GM23338 (cell line): Measurements from ENCODE around the gene PRKAB2. TPM values are rescaled to one million over a fixed set of nuclear protein-coding genes. Genes with fewer than 3 reads are reported as not detected.

Experiments
- ATAC-seq: fragments of 200-7000 bp; cut with Tn5 transposase; 3 replicates; pipeline ENCODE4 v1.9.1; 2020
- DNase-seq: peaks from one replicate; pipeline ENCODE4 v3.0.0-alpha.2; 2015; ENCODE audit warnings: low spot score
- H2AFZ ChIP-seq: fragments of 200-600 bp; sonication (generic); 2 replicates; pipeline ENCODE4 v1.8.0; 2016; ENCODE audit warnings: antibody characterized with exemption, mild to moderate bottlenecking, moderate library complexity
- H3F3A ChIP-seq: fragments of 200-600 bp; sonication (generic); replicated peaks from 2 replicates; pipeline ENCODE4 v1.8.0; 2017; ENCODE audit warnings: antibody characterized with exemption, mixed run types, low read depth
- H3K27ac ChIP-seq: fragments of 200-600 bp; sonication (generic); 2 replicates; pipeline ENCODE4 v1.6.1; 2016; ENCODE audit warnings: low read depth
- H3K27me3 ChIP-seq: fragments of 200-600 bp; sonication (generic); 2 replicates; pipeline ENCODE4 v1.8.0; 2016; ENCODE audit warnings: mild to moderate bottlenecking, mixed run types, moderate library complexity; ENCODE audit not compliant: insufficient read depth
- H3K36me3 ChIP-seq: fragments of 200-600 bp; sonication (generic); 2 replicates; pipeline ENCODE4 v1.8.0; 2016; ENCODE audit warnings: mild to moderate bottlenecking; ENCODE audit not compliant: insufficient read depth
- H3K4me1 ChIP-seq: fragments of 200-600 bp; sonication (generic); 2 replicates; pipeline ENCODE4 v1.8.0; 2016; ENCODE audit warnings: mild to moderate bottlenecking, moderate library complexity; ENCODE audit not compliant: insufficient read depth
- H3K4me2 ChIP-seq: fragments of 200-600 bp; sonication (generic); 2 replicates; pipeline ENCODE4 v1.7.1; 2017; ENCODE audit warnings: mixed run types
- H3K4me3 ChIP-seq: fragments of 200-600 bp; sonication (generic); 2 replicates; pipeline ENCODE4 v1.6.1; 2016; ENCODE audit warnings: mixed run types
- H3K79me2 ChIP-seq: fragments of 200-600 bp; sonication (generic); replicated peaks from 2 replicates; pipeline ENCODE4 v1.8.0; 2017; ENCODE audit warnings: mild to moderate bottlenecking; ENCODE audit not compliant: insufficient read depth
- H3K9me2 ChIP-seq: fragments of 200-600 bp; sonication (generic); 2 replicates; pipeline ENCODE4 v1.8.0; 2017; ENCODE audit not compliant: insufficient read depth
- H4K20me1 ChIP-seq: fragments of 200-600 bp; sonication (generic); replicated peaks from 2 replicates; pipeline ENCODE4 v1.8.0; 2017; ENCODE audit warnings: mild to moderate bottlenecking; ENCODE audit not compliant: insufficient read depth
- H3K27ac Mint-ChIP-seq: 2 replicates; pipeline ENCODE4 v1.8.0; 2020; ENCODE audit warnings: inconsistent platforms, mild to moderate bottlenecking, moderate library complexity, mixed read lengths
- H3K27me3 Mint-ChIP-seq: 3 replicates; pipeline ENCODE4 v1.8.0; 2022; ENCODE audit warnings: low read depth, mild to moderate bottlenecking, moderate library complexity, mixed read lengths, inconsistent platforms; ENCODE audit not compliant: insufficient read depth, poor library complexity
- H3K36me3 Mint-ChIP-seq: 3 replicates; pipeline ENCODE4 v1.8.0; 2021; ENCODE audit warnings: low read depth, mild to moderate bottlenecking, inconsistent platforms, moderate library complexity, mixed read lengths
- H3K4me1 Mint-ChIP-seq: 3 replicates; pipeline ENCODE4 v1.8.0; 2020; ENCODE audit warnings: mild to moderate bottlenecking, inconsistent platforms, mixed read lengths
- H3K4me3 Mint-ChIP-seq: 3 replicates; pipeline ENCODE4 v1.8.0; 2021; ENCODE audit warnings: moderate library complexity, mild to moderate bottlenecking, inconsistent platforms, mixed read lengths
- H3K9me3 Mint-ChIP-seq: 3 replicates; pipeline ENCODE4 v1.8.0; 2020; ENCODE audit warnings: moderate library complexity, mild to moderate bottlenecking, inconsistent platforms, mixed read lengths
- CTCF ChIP-seq, 2 experiments: fragments of 200-600 bp in 1 of 2; sonication (generic) in 1 of 2; conservative IDR thresholded peaks; 2 replicates each; pipeline versions ENCODE4 v1.5.1 to v1.6.1; 2016 to 2017; ENCODE audit warnings: antibody characterized with exemption in 2 of 2, low read depth in 2 of 2, mild to moderate bottlenecking in 2 of 2, moderate library complexity in 1 of 2
- EZH2phosphoT487 ChIP-seq: fragments of 200-600 bp; sonication (generic); IDR thresholded peaks from one replicate; pipeline ENCODE4 v1.8.1; 2018; ENCODE audit warnings: antibody characterized with exemption; ENCODE audit not compliant: unreplicated experiment
- JUNB ChIP-seq: IDR thresholded peaks from one replicate; pipeline ENCODE4 v1.6.1; 2016; ENCODE audit warnings: antibody characterized with exemption; ENCODE audit not compliant: unreplicated experiment
- NANOG ChIP-seq: IDR thresholded peaks from 2 replicates; pipeline ENCODE4 v1.6.1; 2016; ENCODE audit warnings: antibody characterized with exemption, borderline replicate concordance
- ZNF114 ChIP-seq: fragments of 250-450 bp; sonication (Bioruptor Pico); IDR thresholded peaks from 2 replicates; pipeline ENCODE4 v1.5.0; 2020; ENCODE audit warnings: mild to moderate bottlenecking, moderate library complexity
- ZNF462 ChIP-seq: fragments of 250-450 bp; sonication (Bioruptor Pico); IDR thresholded peaks from 2 replicates; pipeline ENCODE4 v1.5.0; 2020; ENCODE audit warnings: mild to moderate bottlenecking, moderate library complexity
- polyA plus RNA-seq: library from polyadenylated mRNA; unstranded; fragments of >200 nt; fragmentation: Nextera tagmentation; extraction: Ambion mirVana; gene quantifications from 2 replicates; pipeline ENCODE4 v1.2.1, GENCODE V29; 2016
- total RNA-seq: library from RNA; depleted of rRNA; stranded (reverse); fragments of >200 nt; shearing (Covaris generic); gene quantifications from 2 replicates; pipeline ENCODE4 v1.2.3, GENCODE V29; 2014; rRNA removed

Gene PRKAB2
- total and polyA plus RNA-seq, 2 experiments from 2014 or later, result 15.9 to 32.2 TPM

- H3K27ac Mint-ChIP-seq, result no peak overlapping the region
- H3K27ac ChIP-seq, result no peak overlapping the region
- TF ChIP-seq ZNF462 (CRISPR knock-in tag) (no peak), ZNF114 (CRISPR knock-in tag) (no peak), CTCF (conservative IDR thresholded peaks at IDR 0.05; ENCODE audit: low read depth in 2 of 2) (no peak), JUNB (no peak), EZH2phosphoT487 (no peak), NANOG (no peak)
- H3K4me1 Mint-ChIP-seq, result peaks cover 14% of the 10 kb centered on the region
- H3F3A ChIP-seq, result no peaks in the 10 kb centered on the region
- H3K9me2 ChIP-seq, result 0 out of 2 replicates have a peak, but pooled peaks cover 3% of the 10 kb centered on the region
- H3K27me3 Mint-ChIP-seq, result peaks cover 2% of the 10 kb centered on the region
- no peaks in the 10 kb centered on the region for H3K27me3 ChIP-seq
- H3K9me3 Mint-ChIP-seq, result no peaks in the 10 kb centered on the region
- ATAC-seq, result no peak
- H3K4me3 ChIP-seq, result no peak overlapping the region
- peak overlapping the region; percentile 38; the same call in 1 of the 2 replicates for H2AFZ ChIP-seq
- no peaks in the 10 kb centered on the region for H3K36me3 Mint-ChIP-seq
- H3K4me3 Mint-ChIP-seq, result no peak overlapping the region
- DNase-seq, result no peak
- no peaks in the 10 kb centered on the region for H4K20me1 ChIP-seq
- no peaks in the 10 kb centered on the region for H3K79me2 ChIP-seq
- H3K4me2 ChIP-seq, result no peak overlapping the region
- H3K36me3 ChIP-seq, result no peaks in the 10 kb centered on the region
- H3K4me1 ChIP-seq, result no peaks in the 10 kb centered on the region
Observed at GRCh38 chr1:147105909-147106308, 66.4 kb downstream of the PRKAB2 start.

Other genes with a start within 250 kb of the PRKAB2 start
- 5.0 and 6.8 TPM in 2 replicates for gene NBPF12, start 234.1 kb downstream of the PRKAB2 start, total RNA-seq
- 3.1 and 3.4 TPM in 2 replicates for gene NBPF12, start 234.1 kb downstream of the PRKAB2 start, polyA plus RNA-seq
- 0.35 and 0.73 TPM in 2 replicates for gene FMO5, start 52.9 kb upstream of the PRKAB2 start, total RNA-seq
- 0.54 and 0.84 TPM in 2 replicates for gene FMO5, start 52.9 kb upstream of the PRKAB2 start, polyA plus RNA-seq
- 43.9 and 51.6 TPM in 2 replicates for gene CHD1L, start 70.2 kb upstream of the PRKAB2 start, total RNA-seq
- 25.4 and 29.8 TPM in 2 replicates for gene CHD1L, start 70.2 kb upstream of the PRKAB2 start, polyA plus RNA-seq